ENCODE measurements around the gene IFNA1. TPM values are rescaled to one million over a fixed set of nuclear protein-coding genes. Genes with fewer than 3 reads are reported as not detected.
"Not testable (repeated sequence)": the region's sequence is repeated elsewhere in the genome, so short reads cannot be mapped to it uniquely, and the experiment has no call there.

Gene IFNA1
- total and polyA plus RNA-seq, 2 donors: not detected

GRCh38 chr9:21415493-21416267 is 24.6 kb upstream of the IFNA1 start:
- H3K4me3 ChIP-seq (ENCODE audit: low read depth, low read length): no peak overlapping the region
- WGBS: 64% methylated on average over 5 of the region's 5 CpGs
- DNase-seq (ENCODE audit: extremely low spot score): no peak
- H3K27ac ChIP-seq (ENCODE audit: low read depth): no peak overlapping the region
- H3K4me1 ChIP-seq (ENCODE audit: insufficient read depth): no peaks in the 10 kb centered on the region
- no peaks in the 10 kb centered on the region for H3K36me3 ChIP-seq (ENCODE audit: insufficient read depth)

GRCh38 chr9:21428235-21428634 is 12.0 kb upstream of the IFNA1 start:
- H3K4me1 ChIP-seq (ENCODE audit: insufficient read depth): no peaks in the 10 kb centered on the region
- H3K27ac ChIP-seq (ENCODE audit: low read depth): no peak overlapping the region
- WGBS: 77% methylated on average over 1 of the region's 1 CpG
- H3K36me3 ChIP-seq (ENCODE audit: insufficient read depth): no peaks in the 10 kb centered on the region
- no peak overlapping the region for H3K4me3 ChIP-seq (ENCODE audit: low read depth, low read length)
- DNase-seq (ENCODE audit: extremely low spot score): no peak

GRCh38 chr9:21429191-21429590 is 11.0 kb upstream of the IFNA1 start:
- DNase-seq (ENCODE audit: extremely low spot score): no peak
- no peaks in the 10 kb centered on the region for H3K4me1 ChIP-seq (ENCODE audit: insufficient read depth)
- H3K27ac ChIP-seq (ENCODE audit: low read depth): no peak overlapping the region
- H3K36me3 ChIP-seq (ENCODE audit: insufficient read depth): no peaks in the 10 kb centered on the region
- no peak overlapping the region for H3K4me3 ChIP-seq (ENCODE audit: low read depth, low read length)
- 53% methylated on average over 2 of the region's 2 CpGs for WGBS

GRCh38 chr9:21432672-21433425 is 7.4 kb upstream of the IFNA1 start:
- no peak for DNase-seq (ENCODE audit: extremely low spot score)
- Histone ChIP-seq H3K27ac (ENCODE audit: low read depth) (no peak overlapping the region), H3K36me3 (ENCODE audit: insufficient read depth) (no peaks in the 10 kb centered on the region), H3K4me3 (ENCODE audit: low read depth, low read length) (no peak overlapping the region), H3K4me1 (ENCODE audit: insufficient read depth) (no peaks in the 10 kb centered on the region)
- 84% methylated on average over 2 of the region's 2 CpGs for WGBS

- Histone ChIP-seq H3K4me1 (ENCODE audit: insufficient read depth) (no peaks in the 10 kb centered on the region), H3K36me3 (ENCODE audit: insufficient read depth) (no peaks in the 10 kb centered on the region), H3K4me3 (ENCODE audit: low read depth, low read length) (no peak overlapping the region), H3K27ac (ENCODE audit: low read depth) (no peak overlapping the region)
- 54% methylated on average over 9 of the region's 9 CpGs for WGBS
- DNase-seq (ENCODE audit: extremely low spot score): peak; percentile 4
These were observed 5.8 kb upstream of the IFNA1 start for GRCh38 chr9:21434202-21435014.

- not testable (repeated sequence) for H3K27ac ChIP-seq (ENCODE audit: low read depth); H3K4me1 ChIP-seq (ENCODE audit: insufficient read depth); H3K4me3 ChIP-seq (ENCODE audit: low read depth, low read length); DNase-seq (ENCODE audit: extremely low spot score); H3K36me3 ChIP-seq (ENCODE audit: insufficient read depth)
- 80% methylated on average over 7 of the region's 7 CpGs for WGBS
These were observed 5.2 kb upstream of the IFNA1 start for GRCh38 chr9:21435015-21435383.

- no peak for DNase-seq (ENCODE audit: extremely low spot score)
- Histone ChIP-seq H3K27ac (ENCODE audit: low read depth) (no peak overlapping the region), H3K4me1 (ENCODE audit: insufficient read depth) (no peaks in the 10 kb centered on the region), H3K36me3 (ENCODE audit: insufficient read depth) (no peaks in the 10 kb centered on the region), H3K4me3 (ENCODE audit: low read depth, low read length) (no peak overlapping the region)
- WGBS: 90% methylated on average over 4 of the region's 4 CpGs
These were observed 3.8 kb downstream of the IFNA1 start for GRCh38 chr9:21443849-21444625.

GRCh38 chr9:21449312-21449711 is 9.1 kb downstream of the IFNA1 start:
- not testable (repeated sequence) for H3K4me3 ChIP-seq (ENCODE audit: low read depth, low read length); H3K27ac ChIP-seq (ENCODE audit: low read depth); DNase-seq (ENCODE audit: extremely low spot score); H3K4me1 ChIP-seq (ENCODE audit: insufficient read depth); H3K36me3 ChIP-seq (ENCODE audit: insufficient read depth)
- 86% methylated on average over 5 of the region's 5 CpGs for WGBS

- no peak for DNase-seq (ENCODE audit: extremely low spot score)
- Histone ChIP-seq H3K4me3 (ENCODE audit: low read depth, low read length) (no peak overlapping the region), H3K36me3 (ENCODE audit: insufficient read depth) (no peaks in the 10 kb centered on the region), H3K4me1 (ENCODE audit: insufficient read depth) (no peaks in the 10 kb centered on the region), H3K27ac (ENCODE audit: low read depth) (no peak overlapping the region)
- WGBS: 65% methylated on average over 4 of the region's 4 CpGs
These were observed 10.6 kb downstream of the IFNA1 start for GRCh38 chr9:21450733-21451394.

GRCh38 chr9:21452681-21453080 is 12.4 kb downstream of the IFNA1 start:
- 82% methylated on average over 4 of the region's 4 CpGs for WGBS
- Histone ChIP-seq H3K27ac (ENCODE audit: low read depth) (no peak overlapping the region), H3K4me1 (ENCODE audit: insufficient read depth) (no peaks in the 10 kb centered on the region), H3K36me3 (ENCODE audit: insufficient read depth) (no peaks in the 10 kb centered on the region), H3K4me3 (ENCODE audit: low read depth, low read length) (no peak overlapping the region)
- DNase-seq (ENCODE audit: extremely low spot score): no peak

- no peak for DNase-seq (ENCODE audit: extremely low spot score)
- Histone ChIP-seq H3K4me3 (ENCODE audit: low read depth, low read length) (no peak overlapping the region), H3K4me1 (ENCODE audit: insufficient read depth) (no peaks in the 10 kb centered on the region), H3K36me3 (ENCODE audit: insufficient read depth) (no peaks in the 10 kb centered on the region), H3K27ac (ENCODE audit: low read depth) (no peak overlapping the region)
- 67% methylated on average over 2 of the region's 2 CpGs for whole genome bisulfite sequencing
These were observed 13.9 kb downstream of the IFNA1 start for GRCh38 chr9:21454149-21454548.

- no peak for DNase-seq (ENCODE audit: extremely low spot score)
These were observed 15.1 kb downstream of the IFNA1 start for GRCh38 chr9:21455320-21455719.

GRCh38 chr9:21461377-21461776 is 21.1 kb downstream of the IFNA1 start:
- H3K27ac ChIP-seq (ENCODE audit: low read depth): no peak overlapping the region
- no peaks in the 10 kb centered on the region for H3K36me3 ChIP-seq (ENCODE audit: insufficient read depth)
- 87% methylated on average over 1 of the region's 1 CpG for WGBS
- DNase-seq (ENCODE audit: extremely low spot score): no peak
- no peaks in the 10 kb centered on the region for H3K4me1 ChIP-seq (ENCODE audit: insufficient read depth)
- H3K4me3 ChIP-seq (ENCODE audit: low read depth, low read length): no peak overlapping the region

More at GRCh38 chr9:21455320-21455719, 15.1 kb downstream of the IFNA1 start:
- Histone ChIP-seq H3K4me3 (ENCODE audit: low read depth, low read length) (no peak overlapping the region), H3K4me1 (ENCODE audit: insufficient read depth) (no peaks in the 10 kb centered on the region), H3K27ac (ENCODE audit: low read depth) (no peak overlapping the region), H3K36me3 (ENCODE audit: insufficient read depth) (no peaks in the 10 kb centered on the region)

All from urinary bladder (tissue), 4 donors.